K562 (cell line): ENCODE results near the gene NDOR1. TPM values are rescaled to one million over a fixed set of nuclear protein-coding genes. Genes with fewer than 3 reads are reported as not detected.
A peak's percentile ranks its signal among the peaks of the same experiment; 100 is the strongest.

ENCODE experiments used
- CHD1 ChIP-seq: fragments of 200-600 bp; sonication (generic); IDR thresholded peaks from one replicate; pipeline ENCODE4 v1.6.1; 2012; ENCODE audit warnings: mild to moderate bottlenecking, moderate library complexity, low read length, inconsistent platforms
- DIDO1 ChIP-seq: fragments of 450-650 bp; IDR thresholded peaks from 2 replicates; pipeline ENCODE4 v1.6.1; 2016; ENCODE audit warnings: low read depth, missing biosample characterization, missing genetic modification characterization
- ELF2 ChIP-seq: fragments of 250-450 bp; sonication (Bioruptor Pico); IDR thresholded peaks from 2 replicates; pipeline ENCODE4 v1.5.0; 2021; ENCODE audit warnings: mild to moderate bottlenecking
- ETV6 ChIP-seq, 3 experiments: fragments of 150-350 bp in 1 of 3; sonication (generic) in 1 of 3; formaldehyde crosslinking in 1 of 3; IDR thresholded peaks; 2 replicates each; pipeline versions ENCODE4 v1.6.1 to v1.8.0; 2014 to 2022; ENCODE audit warnings: borderline replicate concordance in 2 of 3, low read depth in 2 of 3, antibody characterized with exemption in 1 of 3, low read length in 1 of 3, mild to moderate bottlenecking in 1 of 3, missing genetic modification reagents in 1 of 3
- HNRNPL ChIP-seq: fragments of 200-400 bp; formaldehyde crosslinking; IDR thresholded peaks from 2 replicates; pipeline ENCODE4 v1.6.1; 2017; ENCODE audit warnings: low read depth, mild to moderate bottlenecking, low read length
- MCM5 ChIP-seq: fragments of 450-650 bp; IDR thresholded peaks from 2 replicates; pipeline ENCODE4 v1.6.1; 2016; ENCODE audit warnings: low read depth
- NKRF ChIP-seq: fragments of 450-650 bp; IDR thresholded peaks from 2 replicates; pipeline ENCODE4 v1.6.1; 2016; ENCODE audit warnings: borderline replicate concordance
- PHB2 ChIP-seq: fragments of 450-650 bp; IDR thresholded peaks from 2 replicates; pipeline ENCODE4 v1.6.1; 2017; ENCODE audit warnings: low read depth
- POLR2AphosphoS5 ChIP-seq: IDR thresholded peaks from 2 replicates; pipeline ENCODE4 v1.6.1; 2011; ENCODE audit warnings: mild to moderate bottlenecking, low read depth, low read length, moderate library complexity; ENCODE audit not compliant: control insufficient read depth, insufficient read depth
- PRMT5 ChIP-seq: sonication (generic); formaldehyde crosslinking; IDR thresholded peaks from 2 replicates; pipeline ENCODE4 v1.5.0; 2020; ENCODE audit warnings: missing genetic modification reagents
- SNRNP70 ChIP-seq: fragments of 200-400 bp; formaldehyde crosslinking; optimal IDR thresholded peaks from 2 replicates; pipeline ENCODE3; 2017; ENCODE audit warnings: low read depth, low read length
- ZBTB7A ChIP-seq: IDR thresholded peaks from 2 replicates; pipeline ENCODE4 v1.6.1; 2011; ENCODE audit warnings: low read depth, mild to moderate bottlenecking, low read length, moderate library complexity, borderline replicate concordance; ENCODE audit not compliant: control insufficient read depth
- ZC3H4 ChIP-seq: sonication (generic); formaldehyde crosslinking; IDR thresholded peaks from 2 replicates; pipeline ENCODE4 v1.9.0; 2021; ENCODE audit warnings: missing genetic modification reagents, borderline replicate concordance
- ZNF12 ChIP-seq: sonication (generic); formaldehyde crosslinking; IDR thresholded peaks from 2 replicates; pipeline ENCODE4 v1.4.0; 2020; ENCODE audit warnings: mild to moderate bottlenecking, missing genetic modification reagents
- ZNF212 ChIP-seq: fragments of 450-650 bp; formaldehyde crosslinking; IDR thresholded peaks from 2 replicates; pipeline ENCODE4 v1.4.0; 2020; ENCODE audit warnings: mild to moderate bottlenecking
- polyA plus RNA-seq, 8 experiments: library from polyadenylated mRNA; depleted of rRNA in 4 of 8; stranded (reverse) in 5 of 8; unstranded in 3 of 8; fragments of >200 nt; fragmentation: Nextera tagmentation in 2 of 8; fragmentation: Illumina TruSeq in 1 of 8; extraction: Ambion mirVana in 2 of 8; extraction: Trizol in 1 of 8; gene quantifications; 2 replicates each; pipeline versions ENCODE4 v1.2.1 to v1.2.3, GENCODE V29; 2011 to 2014; ENCODE audit warnings: inconsistent platforms in 1 of 8, missing spikeins in 1 of 8
- total RNA-seq, 7 experiments: library from RNA; depleted of rRNA in 6 of 7; stranded (reverse); fragments of >200 nt in 6 of 7; fragmentation: Illumina TruSeq in 2 of 7; extraction: Trizol in 2 of 7; gene quantifications; 2 replicates each; pipeline versions ENCODE4 v1.2.1 to v1.2.3, GENCODE V29; 2011 to 2021; ENCODE audit warnings: low replicate concordance in 1 of 7
- TF ChIP-seq, protein P1 (sequence below): fragments of 250-450 bp; sonication (Bioruptor Pico); IDR thresholded peaks from 2 replicates; pipeline ENCODE4 v1.9.0; 2021; ENCODE audit warnings: mild to moderate bottlenecking, inconsistent platforms
- TF ChIP-seq, protein P2 (sequence below): IDR thresholded peaks from 2 replicates; pipeline ENCODE4 v1.6.1; 2012; ENCODE audit warnings: low read depth, low read length, improper control_type of control experiment, borderline replicate concordance
- TF ChIP-seq, protein P3 (sequence below): IDR thresholded peaks from 2 replicates; pipeline ENCODE4 v1.6.1; 2014; ENCODE audit warnings: antibody characterized with exemption

Gene NDOR1
- total and polyA plus RNA-seq, 9 of the 15 experiments (the other 6 are each of a cell fraction or from before 2014, with no cell fraction given): 0.06 to 36.9 (median 6.9) TPM

GRCh38 chr9:137241490-137242268 is 36.2 kb downstream of the NDOR1 start (continued):
- TF ChIP-seq, protein P1, sequence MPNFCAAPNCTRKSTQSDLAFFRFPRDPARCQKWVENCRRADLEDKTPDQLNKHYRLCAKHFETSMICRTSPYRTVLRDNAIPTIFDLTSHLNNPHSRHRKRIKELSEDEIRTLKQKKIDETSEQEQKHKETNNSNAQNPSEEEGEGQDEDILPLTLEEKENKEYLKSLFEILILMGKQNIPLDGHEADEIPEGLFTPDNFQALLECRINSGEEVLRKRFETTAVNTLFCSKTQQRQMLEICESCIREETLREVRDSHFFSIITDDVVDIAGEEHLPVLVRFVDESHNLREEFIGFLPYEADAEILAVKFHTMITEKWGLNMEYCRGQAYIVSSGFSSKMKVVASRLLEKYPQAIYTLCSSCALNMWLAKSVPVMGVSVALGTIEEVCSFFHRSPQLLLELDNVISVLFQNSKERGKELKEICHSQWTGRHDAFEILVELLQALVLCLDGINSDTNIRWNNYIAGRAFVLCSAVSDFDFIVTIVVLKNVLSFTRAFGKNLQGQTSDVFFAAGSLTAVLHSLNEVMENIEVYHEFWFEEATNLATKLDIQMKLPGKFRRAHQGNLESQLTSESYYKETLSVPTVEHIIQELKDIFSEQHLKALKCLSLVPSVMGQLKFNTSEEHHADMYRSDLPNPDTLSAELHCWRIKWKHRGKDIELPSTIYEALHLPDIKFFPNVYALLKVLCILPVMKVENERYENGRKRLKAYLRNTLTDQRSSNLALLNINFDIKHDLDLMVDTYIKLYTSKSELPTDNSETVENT (CRISPR knock-in tag): 0 out of 2 replicates have a peak, but pooled peaks have one; percentile 63
- 0 out of 2 replicates have a peak, but pooled peaks have one; percentile 24 for TF ChIP-seq PRMT5 (CRISPR knock-in tag)
- TF ChIP-seq SNRNP70: peak; percentile 20
- no peak for TF ChIP-seq NKRF
- TF ChIP-seq, protein P2, sequence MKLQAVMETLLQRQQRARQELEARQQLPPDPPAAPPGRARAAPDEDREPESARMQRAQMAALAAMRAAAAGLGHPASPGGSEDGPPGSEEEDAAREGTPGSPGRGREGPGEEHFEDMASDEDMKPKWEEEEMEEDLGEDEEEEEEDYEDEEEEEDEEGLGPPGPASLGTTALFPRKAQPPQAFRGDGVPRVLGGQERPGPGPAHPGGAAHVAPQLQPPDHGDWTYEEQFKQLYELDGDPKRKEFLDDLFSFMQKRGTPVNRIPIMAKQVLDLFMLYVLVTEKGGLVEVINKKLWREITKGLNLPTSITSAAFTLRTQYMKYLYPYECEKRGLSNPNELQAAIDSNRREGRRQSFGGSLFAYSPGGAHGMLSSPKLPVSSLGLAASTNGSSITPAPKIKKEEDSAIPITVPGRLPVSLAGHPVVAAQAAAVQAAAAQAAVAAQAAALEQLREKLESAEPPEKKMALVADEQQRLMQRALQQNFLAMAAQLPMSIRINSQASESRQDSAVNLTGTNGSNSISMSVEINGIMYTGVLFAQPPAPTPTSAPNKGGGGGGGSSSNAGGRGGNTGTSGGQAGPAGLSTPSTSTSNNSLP: no peak
- 0 out of 2 replicates have a peak, but pooled peaks have one; percentile 16 for TF ChIP-seq POLR2AphosphoS5
- TF ChIP-seq ZC3H4 (CRISPR knock-in tag): 0 out of 2 replicates have a peak, but pooled peaks have one; percentile 5
- TF ChIP-seq ZBTB7A: peak; percentile 86; the same call in 1 of the 2 replicates
- no peak for TF ChIP-seq DIDO1 (tag)
- TF ChIP-seq ETV6 (IDR thresholded peaks at IDR 0.05; ENCODE audit: borderline replicate concordance in 1 of 2, low read depth in 2 of 2, low read length in 1 of 2): no peak
- TF ChIP-seq ETV6 (CRISPR knock-in tag; IDR thresholded peaks at IDR 0.05; ENCODE audit: borderline replicate concordance): no peak
- no peak for TF ChIP-seq ELF2 (CRISPR knock-in tag)
- TF ChIP-seq MCM5: no peak
- TF ChIP-seq HNRNPL: 0 out of 2 replicates have a peak, but pooled peaks have one; percentile 33
- peak; percentile 54; the same call in 1 of the 2 replicates for TF ChIP-seq ZNF12 (CRISPR knock-in tag)
- TF ChIP-seq, protein P3, sequence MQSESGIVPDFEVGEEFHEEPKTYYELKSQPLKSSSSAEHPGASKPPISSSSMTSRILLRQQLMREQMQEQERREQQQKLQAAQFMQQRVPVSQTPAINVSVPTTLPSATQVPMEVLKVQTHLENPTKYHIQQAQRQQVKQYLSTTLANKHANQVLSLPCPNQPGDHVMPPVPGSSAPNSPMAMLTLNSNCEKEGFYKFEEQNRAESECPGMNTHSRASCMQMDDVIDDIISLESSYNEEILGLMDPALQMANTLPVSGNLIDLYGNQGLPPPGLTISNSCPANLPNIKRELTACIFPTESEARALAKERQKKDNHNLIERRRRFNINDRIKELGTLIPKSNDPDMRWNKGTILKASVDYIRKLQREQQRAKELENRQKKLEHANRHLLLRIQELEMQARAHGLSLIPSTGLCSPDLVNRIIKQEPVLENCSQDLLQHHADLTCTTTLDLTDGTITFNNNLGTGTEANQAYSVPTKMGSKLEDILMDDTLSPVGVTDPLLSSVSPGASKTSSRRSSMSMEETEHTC: no peak
- no peak for TF ChIP-seq ZNF212 (CRISPR knock-in tag)
- TF ChIP-seq PHB2: no peak
- peak; percentile 19 for TF ChIP-seq CHD1
